Measurements from ENCODE around the gene ANKRD31.

GRCh38 chr5:75192264-75192663 lies 44.4 kb downstream of the ANKRD31 start:
- no peak for TF ChIP-seq CTCF (IDR thresholded peaks at IDR 0.05; ENCODE audit: low read depth, low read length, poor library complexity, severe bottlenecking)
- TF ChIP-seq EZH2phosphoT487 (IDR thresholded peaks at IDR 0.05; ENCODE audit: borderline replicate concordance, low read length): no peak
